Parathyroid adenoma (tissue), 2 donors: ENCODE results near the gene SERPINI2.

Experiments
- H2AFZ ChIP-seq: fragments of 300-600 bp; sonication (generic); one replicate; pipeline ENCODE4 v1.7.0; 2017; ENCODE audit warnings: antibody characterized with exemption, mild to moderate bottlenecking
- H3K27ac ChIP-seq: fragments of 300-600 bp; sonication (generic); one replicate; pipeline ENCODE4 v1.7.0; 2017
- H3K27me3 ChIP-seq: fragments of 300-600 bp; sonication (generic); one replicate; pipeline ENCODE4 v1.7.0; 2017; ENCODE audit warnings: low read length; ENCODE audit not compliant: control insufficient read depth, insufficient read depth
- H3K36me3 ChIP-seq: fragments of 300-600 bp; sonication (generic); one replicate; pipeline ENCODE4 v1.7.0; 2017; ENCODE audit warnings: low read length; ENCODE audit not compliant: control insufficient read depth, insufficient read depth
- H3K4me1 ChIP-seq: fragments of 300-600 bp; sonication (generic); one replicate; pipeline ENCODE4 v1.7.0; 2017; ENCODE audit warnings: control low read depth
- H3K4me2 ChIP-seq: fragments of 300-600 bp; sonication (generic); one replicate; pipeline ENCODE4 v1.7.0; 2017; ENCODE audit warnings: low read length
- H3K4me3 ChIP-seq: fragments of 300-600 bp; sonication (generic); one replicate; pipeline ENCODE4 v1.7.0; 2017; ENCODE audit warnings: low read depth, low read length
- H3K79me2 ChIP-seq: fragments of 300-600 bp; sonication (generic); one replicate; pipeline ENCODE4 v1.7.0; 2017; ENCODE audit warnings: control low read depth
- H3K9ac ChIP-seq: fragments of 300-600 bp; sonication (generic); one replicate; pipeline ENCODE4 v1.7.0; 2017; ENCODE audit warnings: mild to moderate bottlenecking
- H3K9me3 ChIP-seq: fragments of 300-600 bp; sonication (generic); one replicate; pipeline ENCODE4 v1.7.0; 2017; ENCODE audit warnings: low read length; ENCODE audit not compliant: control insufficient read depth
- TF ChIP-seq, protein P1 (sequence below): fragments of 300-600 bp; sonication (generic); IDR thresholded peaks from one replicate; pipeline ENCODE4 v1.7.0; 2017; ENCODE audit warnings: antibody characterized with exemption, mild to moderate bottlenecking
- donor health status: primary hyperparathyroidism.

The SERPINI2 gene

GRCh38 chr3:167487556-167487955 lies 13.7 kb upstream of the SERPINI2 start:
- H3K4me1 ChIP-seq, result no peaks in the 10 kb centered on the region
- H3K9me3 ChIP-seq, result no peaks in the 10 kb centered on the region
- H2AFZ ChIP-seq, result no peak overlapping the region
- H3K36me3 ChIP-seq, result no peaks in the 10 kb centered on the region
- no peak overlapping the region for H3K9ac ChIP-seq
- TF ChIP-seq, protein P1, sequence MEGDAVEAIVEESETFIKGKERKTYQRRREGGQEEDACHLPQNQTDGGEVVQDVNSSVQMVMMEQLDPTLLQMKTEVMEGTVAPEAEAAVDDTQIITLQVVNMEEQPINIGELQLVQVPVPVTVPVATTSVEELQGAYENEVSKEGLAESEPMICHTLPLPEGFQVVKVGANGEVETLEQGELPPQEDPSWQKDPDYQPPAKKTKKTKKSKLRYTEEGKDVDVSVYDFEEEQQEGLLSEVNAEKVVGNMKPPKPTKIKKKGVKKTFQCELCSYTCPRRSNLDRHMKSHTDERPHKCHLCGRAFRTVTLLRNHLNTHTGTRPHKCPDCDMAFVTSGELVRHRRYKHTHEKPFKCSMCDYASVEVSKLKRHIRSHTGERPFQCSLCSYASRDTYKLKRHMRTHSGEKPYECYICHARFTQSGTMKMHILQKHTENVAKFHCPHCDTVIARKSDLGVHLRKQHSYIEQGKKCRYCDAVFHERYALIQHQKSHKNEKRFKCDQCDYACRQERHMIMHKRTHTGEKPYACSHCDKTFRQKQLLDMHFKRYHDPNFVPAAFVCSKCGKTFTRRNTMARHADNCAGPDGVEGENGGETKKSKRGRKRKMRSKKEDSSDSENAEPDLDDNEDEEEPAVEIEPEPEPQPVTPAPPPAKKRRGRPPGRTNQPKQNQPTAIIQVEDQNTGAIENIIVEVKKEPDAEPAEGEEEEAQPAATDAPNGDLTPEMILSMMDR, result no peak
- H3K4me2 ChIP-seq, result no peak overlapping the region
- no peak overlapping the region for H3K27ac ChIP-seq
- H3K79me2 ChIP-seq, result no peaks in the 10 kb centered on the region
- H3K27me3 ChIP-seq, result no peaks in the 10 kb centered on the region
- H3K4me3 ChIP-seq, result no peak overlapping the region

DNA sequence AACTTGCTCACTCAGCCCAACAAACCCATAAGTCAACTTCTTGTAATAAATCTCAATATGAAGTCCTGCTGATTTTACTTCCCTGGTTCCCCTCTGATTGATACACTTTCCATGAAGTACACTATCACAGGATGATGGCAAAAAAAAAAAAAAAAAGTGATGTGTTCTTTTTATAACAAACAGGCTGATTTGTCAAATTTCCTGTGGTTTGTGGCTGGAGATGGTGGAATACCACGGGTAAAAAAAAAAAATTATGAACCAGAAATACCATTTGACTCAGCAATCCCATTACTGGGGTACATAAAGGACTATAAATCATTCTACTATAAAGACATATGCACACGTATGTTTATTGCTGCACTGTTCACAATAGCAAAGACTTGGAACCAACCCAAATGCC lies 10.7 kb upstream of the SERPINI2 start:
- Histone ChIP-seq H3K9me3 (no peaks in the 10 kb centered on the region), H3K4me2 (no peak overlapping the region), H3K27ac (no peak overlapping the region), H3K4me3 (no peak overlapping the region), H3K36me3 (no peaks in the 10 kb centered on the region), H3K79me2 (no peaks in the 10 kb centered on the region), H3K4me1 (no peaks in the 10 kb centered on the region), H3K27me3 (no peaks in the 10 kb centered on the region), H2AFZ (no peak overlapping the region), H3K9ac (no peak overlapping the region)
- TF ChIP-seq, protein P1, result no peak

DNA sequence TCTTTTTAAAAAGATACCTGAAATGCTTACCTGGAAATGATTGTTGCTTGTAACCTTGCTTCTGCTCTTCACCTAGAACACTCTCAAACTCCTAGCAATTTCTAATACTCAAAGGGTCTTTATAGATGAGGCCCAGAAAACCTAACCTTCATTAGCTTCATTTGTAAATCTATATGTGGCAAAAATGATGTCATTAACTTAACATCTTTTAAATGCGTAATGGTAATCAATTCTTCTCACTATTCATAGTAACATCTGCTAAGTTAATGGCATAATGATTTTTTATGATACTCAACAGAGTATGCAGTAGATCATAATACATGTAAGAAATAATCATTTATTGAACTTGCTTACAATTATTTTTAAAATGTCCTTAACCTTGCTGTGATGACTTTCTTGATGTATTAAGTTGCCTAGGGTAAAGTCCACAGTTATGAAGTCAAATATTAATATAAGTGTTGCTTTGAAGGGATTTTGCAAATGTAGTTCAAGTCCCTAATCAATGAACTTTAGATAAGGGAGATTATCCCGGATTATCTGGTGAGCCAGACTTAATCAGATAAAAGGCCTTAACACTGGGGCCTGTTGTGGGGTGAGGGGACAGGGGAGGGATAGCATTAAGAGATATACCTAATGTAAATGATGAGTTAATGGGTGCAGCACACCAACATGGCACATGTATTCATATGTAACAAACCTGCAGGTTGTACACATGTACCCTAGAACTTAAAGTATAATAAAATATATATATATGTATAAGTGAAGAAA lies 10.1 kb upstream of the SERPINI2 start:
- Histone ChIP-seq H3K4me3 (no peak overlapping the region), H3K4me1 (no peaks in the 10 kb centered on the region), H3K27me3 (no peaks in the 10 kb centered on the region), H2AFZ (no peak overlapping the region), H3K9ac (no peak overlapping the region), H3K9me3 (no peaks in the 10 kb centered on the region), H3K79me2 (no peaks in the 10 kb centered on the region), H3K4me2 (no peak overlapping the region), H3K27ac (no peak overlapping the region), H3K36me3 (no peaks in the 10 kb centered on the region)
- TF ChIP-seq, protein P1, result no peak

DNA sequence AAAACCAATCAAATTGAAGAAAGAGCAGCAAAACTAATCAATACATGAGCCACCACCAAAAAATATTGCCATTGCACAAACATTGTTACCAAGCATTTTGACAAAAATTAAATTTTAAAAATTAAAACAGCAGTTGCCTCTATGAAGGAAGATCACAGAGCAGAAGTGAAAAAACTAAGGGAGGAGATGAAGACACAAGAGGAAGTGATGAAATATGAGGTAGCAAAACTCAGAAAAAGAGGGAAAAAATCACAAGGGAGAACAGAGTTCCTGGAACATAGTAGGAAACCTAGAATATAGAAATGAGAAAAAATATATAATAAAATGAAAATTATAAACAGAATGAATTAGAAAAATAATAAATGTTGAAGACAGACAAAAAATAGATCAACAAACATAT lies 7.3 kb upstream of the SERPINI2 start:
- no peak overlapping the region for H3K4me3 ChIP-seq

More for the DNA sequence above, 7.3 kb upstream of the SERPINI2 start:
- Histone ChIP-seq H3K27me3 (no peaks in the 10 kb centered on the region), H3K36me3 (no peaks in the 10 kb centered on the region), H3K4me1 (no peaks in the 10 kb centered on the region), H3K79me2 (no peaks in the 10 kb centered on the region), H3K9me3 (no peaks in the 10 kb centered on the region), H2AFZ (no peak overlapping the region), H3K4me2 (no peak overlapping the region), H3K27ac (no peak overlapping the region), H3K9ac (no peak overlapping the region)
- TF ChIP-seq, protein P1, result no peak
